Psoas muscle (tissue), 8 donors: ENCODE measurements around the gene ME1. TPM values are rescaled to one million over a fixed set of nuclear protein-coding genes. Genes with fewer than 3 reads are reported as not detected.
A peak's percentile ranks its signal among the peaks of the same experiment; 100 is the strongest.

Experiments used
- ATAC-seq, 4 donors: fragments of 200-7000 bp; cut with Tn5 transposase; one replicate each; pipeline ENCODE4 v1.9.1; 2020; ENCODE audit warnings: moderate library complexity in 3 of 4, mild to moderate bottlenecking in 2 of 4
- DNase-seq, 2 donors: peaks; one replicate each; pipeline ENCODE4 v3.0.0-alpha.2; 2020
- H3K27ac ChIP-seq: fragments of 200-600 bp; one replicate; pipeline ENCODE4 v1.8.0; 2022
- H3K27me3 ChIP-seq, 3 donors: fragments of 200-600 bp in 1 of 3; one replicate each; pipeline versions ENCODE4 v1.6.1 to v1.8.0; 2013 to 2022; ENCODE audit warnings: low read length in 2 of 3, mild to moderate bottlenecking in 2 of 3, moderate library complexity in 1 of 3; ENCODE audit not compliant: insufficient read depth in 3 of 3
- H3K36me3 ChIP-seq, 2 donors: fragments of 200-600 bp in 1 of 2; one replicate each; pipeline versions ENCODE4 v1.6.1 to v1.8.0; 2013 to 2022; ENCODE audit warnings: low read depth in 1 of 2, mild to moderate bottlenecking in 1 of 2, moderate library complexity in 1 of 2; ENCODE audit not compliant: insufficient read depth in 1 of 2
- H3K4me1 ChIP-seq: fragments of 200-600 bp; one replicate; pipeline ENCODE4 v1.8.0; 2022
- H3K4me3 ChIP-seq: fragments of 200-600 bp; one replicate; pipeline ENCODE4 v1.8.0; 2022; ENCODE audit warnings: mild to moderate bottlenecking
- H3K9me3 ChIP-seq: fragments of 200-600 bp; one replicate; pipeline ENCODE4 v1.8.0; 2022
- CTCF ChIP-seq: fragments of 200-600 bp; IDR thresholded peaks from one replicate; pipeline ENCODE4 v1.8.0; 2022; ENCODE audit warnings: antibody characterized with exemption
- whole genome bisulfite sequencing, 3 donors: extraction: QIAGEN DNeasy Blood & Tissue Kit; methylation state at CpG; one replicate each; pipeline versions ENCODE4 v1.1.6 to v1.1.7; 2013; 5-methylcytosine and 5-hydroxymethylcytosine counted together
- intact Hi-C, 2 donors: fragments of 100-400 bp; cut with DNase I; formaldehyde crosslinking; loops; one replicate each; pipeline versions ENCODE4 v1.11.0 to v1.14.2; 2022
- polyA plus RNA-seq, 3 donors: library from polyadenylated mRNA; stranded (reverse); fragments of 200-250 nt; gene quantifications; one replicate each; pipeline ENCODE4 v1.2.3, GENCODE V29; 2013
- total RNA-seq, 4 donors: library from RNA; stranded (reverse); fragmentation: NEBNext Ultra II Directional in 2 of 4; extraction: Animal tissue kit (Norgen Biotek cat#: 25700) in 2 of 4; gene quantifications; one replicate each; pipeline versions ENCODE4 v1.2.1 to v1.2.4, GENCODE V29; 2021 to 2023
- donor health status: healthy with polysubstance abuse.
- donor health status: DM: no; HTN: no; CAD: no; lungs with moderate emphysema.
- donor health status: Bipolar disorder and iron deficiency.
- donor health status: healthy.
- donor health status: DM: yes; HTN: yes; CAD: no.
- donor health status: DM: no; HTN: no; CAD: no.
- donor health status: DM: no; HTN: no; CAD: no.
- donor health status: DM: yes; HTN: yes; CAD: no.

The ME1 gene
- total and polyA plus RNA-seq, 7 donors, result 13.5 to 52.2 (median 33.2) TPM

- no peak for ATAC-seq
- no peak overlapping the region for H3K27ac ChIP-seq
- no peaks in the 10 kb centered on the region for H3K9me3 ChIP-seq
- H3K36me3 ChIP-seq, result peaks cover 9 to 33% of the 10 kb centered on the region in 2 donors
- no peak for DNase-seq
- H3K4me1 ChIP-seq, result peaks cover 7% of the 10 kb centered on the region
- H3K4me3 ChIP-seq, result no peak overlapping the region
- TF ChIP-seq CTCF, result no peak
- H3K27me3 ChIP-seq, result no peaks in the 10 kb centered on the region
- WGBS, 3 donors, result 89 to 96% (median 91%) methylated on average over 6 of the region's 6 CpGs
- intact Hi-C loops, result loop anchor here in 1 of 2 donors (5.0 kb wide), 1 partner anchor 123 kb away; the partner anchor contains the start of genes DOP1A and UBE3D
Observed at GRCh38 chr6:83190626-83191025, 240.2 kb downstream of the ME1 start.

GRCh38 chr6:83188501-83188900 is 242.3 kb downstream of the ME1 start:
- ATAC-seq (no peak), DNase-seq (no peak)
- peaks cover 7% of the 10 kb centered on the region for H3K4me1 ChIP-seq
- no peak for TF ChIP-seq CTCF
- no peaks in the 10 kb centered on the region for H3K9me3 ChIP-seq
- H3K36me3 ChIP-seq, result peaks cover 15 to 46% of the 10 kb centered on the region in 2 donors
- intact Hi-C loops, result no loop called here
- 56 to 61% (median 61%) methylated on average over 3 of the region's 3 CpGs for WGBS, 3 donors
- H3K27ac ChIP-seq, result no peak overlapping the region
- H3K4me3 ChIP-seq, result no peak overlapping the region
- no peaks in the 10 kb centered on the region for H3K27me3 ChIP-seq

GRCh38 chr6:83185096-83185495 is 245.8 kb downstream of the ME1 start:
- Histone ChIP-seq H3K36me3 (peaks cover 17 to 71% of the 10 kb centered on the region in 2 donors), H3K4me3 (no peak overlapping the region), H3K27ac (no peak overlapping the region), H3K27me3 (no peaks in the 10 kb centered on the region), H3K4me1 (no peaks in the 10 kb centered on the region), H3K9me3 (no peaks in the 10 kb centered on the region)
- ATAC-seq, result no peak
- 95 to 98% (median 98%) methylated on average over 2 of the region's 2 CpGs for WGBS, 3 donors
- no peak for TF ChIP-seq CTCF
- no peak for DNase-seq
- intact Hi-C loops, result no loop called here

GRCh38 chr6:83183082-83183828 is 247.6 kb downstream of the ME1 start:
- intact Hi-C loops, result no loop called here
- peak in 3 of 4 donors; percentile 49 to 71 (median 57) for ATAC-seq
- H3K36me3 ChIP-seq, result peaks cover 15 to 84% of the 10 kb centered on the region in 2 donors
- no peak overlapping the region for H3K4me3 ChIP-seq
- TF ChIP-seq CTCF, result no peak
- 80 to 85% (median 81%) methylated on average over 9 of the region's 9 CpGs for WGBS, 3 donors
- no peaks in the 10 kb centered on the region for H3K9me3 ChIP-seq
- no peak overlapping the region for H3K27ac ChIP-seq
- no peak for DNase-seq
- no peaks in the 10 kb centered on the region for H3K4me1 ChIP-seq
- no peaks in the 10 kb centered on the region for H3K27me3 ChIP-seq
